ENCODE data around the gene CEP112. TPM values are rescaled to one million over a fixed set of nuclear protein-coding genes. Genes with fewer than 3 reads are reported as not detected.

The CEP112 gene
- total RNA-seq, 1 donor from 2014 or later, result 9.5 TPM

DNA sequence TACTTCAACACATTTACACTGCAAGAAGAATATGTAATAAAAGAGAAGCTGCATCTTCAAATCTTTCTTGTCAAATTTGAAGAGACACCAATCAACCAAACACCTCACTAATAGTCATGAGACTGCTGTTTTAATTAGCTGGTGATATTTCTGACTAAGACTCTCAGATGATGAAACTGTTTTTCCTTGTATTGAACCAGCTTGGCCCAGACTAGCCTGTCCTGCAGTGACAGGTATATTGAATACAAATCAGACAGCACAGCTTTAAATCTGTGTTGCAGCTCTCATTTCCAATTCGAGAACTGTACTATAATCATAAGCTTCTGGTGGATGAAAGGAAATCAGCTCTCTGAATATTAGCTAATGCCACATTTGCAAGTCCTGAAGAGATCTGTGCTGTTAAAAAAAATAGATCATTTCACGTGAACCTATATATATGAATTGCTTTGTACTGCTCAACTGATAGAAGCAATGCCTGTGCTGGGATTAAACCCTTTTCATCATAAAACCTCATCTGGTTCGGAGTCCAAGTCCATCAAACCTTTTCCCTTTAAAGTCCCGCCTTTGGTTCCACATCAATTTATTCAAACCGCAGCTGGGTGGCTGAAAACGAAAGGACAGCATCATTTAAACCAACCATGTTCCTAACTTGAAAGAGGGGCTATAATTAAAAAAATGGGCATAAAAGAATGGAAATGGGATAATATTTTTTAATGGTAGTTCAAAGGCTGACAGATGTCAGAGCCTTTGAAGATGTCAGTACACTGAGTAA, 306.2 kb downstream of the CEP112 start:
- H3K9me3 Mint-ChIP-seq (ENCODE audit: unreplicated experiment), result no peaks in the 10 kb centered on the region
- no peaks in the 10 kb centered on the region for H3K27me3 Mint-ChIP-seq (ENCODE audit: unreplicated experiment)
- TF ChIP-seq, protein P1, sequence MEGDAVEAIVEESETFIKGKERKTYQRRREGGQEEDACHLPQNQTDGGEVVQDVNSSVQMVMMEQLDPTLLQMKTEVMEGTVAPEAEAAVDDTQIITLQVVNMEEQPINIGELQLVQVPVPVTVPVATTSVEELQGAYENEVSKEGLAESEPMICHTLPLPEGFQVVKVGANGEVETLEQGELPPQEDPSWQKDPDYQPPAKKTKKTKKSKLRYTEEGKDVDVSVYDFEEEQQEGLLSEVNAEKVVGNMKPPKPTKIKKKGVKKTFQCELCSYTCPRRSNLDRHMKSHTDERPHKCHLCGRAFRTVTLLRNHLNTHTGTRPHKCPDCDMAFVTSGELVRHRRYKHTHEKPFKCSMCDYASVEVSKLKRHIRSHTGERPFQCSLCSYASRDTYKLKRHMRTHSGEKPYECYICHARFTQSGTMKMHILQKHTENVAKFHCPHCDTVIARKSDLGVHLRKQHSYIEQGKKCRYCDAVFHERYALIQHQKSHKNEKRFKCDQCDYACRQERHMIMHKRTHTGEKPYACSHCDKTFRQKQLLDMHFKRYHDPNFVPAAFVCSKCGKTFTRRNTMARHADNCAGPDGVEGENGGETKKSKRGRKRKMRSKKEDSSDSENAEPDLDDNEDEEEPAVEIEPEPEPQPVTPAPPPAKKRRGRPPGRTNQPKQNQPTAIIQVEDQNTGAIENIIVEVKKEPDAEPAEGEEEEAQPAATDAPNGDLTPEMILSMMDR (IDR thresholded peaks at IDR 0.05), result no peak
- H3K4me1 Mint-ChIP-seq (ENCODE audit: unreplicated experiment), result peaks cover 8% of the 10 kb centered on the region
- DNase-seq (ENCODE audit: extremely low spot score, unreplicated experiment), result no peak
- no peaks in the 10 kb centered on the region for H3K36me3 Mint-ChIP-seq (ENCODE audit: unreplicated experiment)
- no peak overlapping the region for H3K4me3 Mint-ChIP-seq (ENCODE audit: unreplicated experiment)
- no peak overlapping the region for H3K27ac Mint-ChIP-seq (ENCODE audit: unreplicated experiment)

DNA sequence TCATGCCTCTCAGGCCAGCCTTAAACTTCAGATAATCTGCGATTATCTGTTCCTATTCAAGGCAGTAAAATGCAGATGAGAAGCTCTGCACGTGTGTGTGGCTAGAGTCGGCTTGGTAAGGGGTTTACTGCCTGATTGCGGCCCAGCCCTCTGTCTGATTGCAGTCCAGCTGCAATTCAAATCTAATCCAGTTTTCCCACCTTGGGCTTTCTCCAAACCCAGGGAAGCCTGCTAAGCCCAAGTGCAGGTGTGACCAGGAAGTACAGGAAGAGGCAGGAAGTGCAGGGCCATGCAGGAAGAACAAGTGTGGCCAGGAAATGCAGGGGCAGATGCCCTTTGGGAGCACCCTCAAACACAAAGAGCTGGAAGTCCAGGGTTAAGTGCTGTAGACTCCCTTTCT, 314.9 kb downstream of the CEP112 start:
- H3K36me3 Mint-ChIP-seq (ENCODE audit: unreplicated experiment), result peaks cover 4% of the 10 kb centered on the region
- peaks cover 3% of the 10 kb centered on the region for H3K9me3 Mint-ChIP-seq (ENCODE audit: unreplicated experiment)
- H3K27me3 Mint-ChIP-seq (ENCODE audit: unreplicated experiment), result no peaks in the 10 kb centered on the region
- DNase-seq (ENCODE audit: extremely low spot score, unreplicated experiment), result no peak
- H3K4me1 Mint-ChIP-seq (ENCODE audit: unreplicated experiment), result peaks cover 4% of the 10 kb centered on the region
- TF ChIP-seq, protein P1 (IDR thresholded peaks at IDR 0.05), result no peak
- no peak overlapping the region for H3K27ac Mint-ChIP-seq (ENCODE audit: unreplicated experiment)
- no peak overlapping the region for H3K4me3 Mint-ChIP-seq (ENCODE audit: unreplicated experiment)

DNA sequence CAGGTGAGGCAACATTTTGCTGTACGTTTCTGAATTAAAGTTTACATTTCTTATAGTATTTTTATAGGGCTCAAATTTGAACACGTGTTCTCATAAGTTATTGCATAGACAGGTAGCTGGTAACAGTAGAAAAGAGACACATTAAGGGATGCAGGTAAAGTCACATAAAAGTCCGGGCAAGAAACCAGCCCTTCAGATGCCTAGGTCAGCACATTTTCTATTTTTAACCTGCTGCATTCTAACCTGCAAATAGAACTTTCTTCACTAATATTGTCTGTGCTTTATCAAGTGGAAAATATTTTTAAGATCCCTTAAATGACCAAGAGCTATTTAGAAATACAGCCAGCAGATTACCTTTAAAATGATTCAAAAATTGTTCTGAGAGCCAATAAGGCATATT, 323.1 kb downstream of the CEP112 start:
- Mint-ChIP-seq H3K36me3 (ENCODE audit: unreplicated experiment) (no peaks in the 10 kb centered on the region), H3K27ac (ENCODE audit: unreplicated experiment) (no peak overlapping the region), H3K4me3 (ENCODE audit: unreplicated experiment) (no peak overlapping the region), H3K4me1 (ENCODE audit: unreplicated experiment) (no peaks in the 10 kb centered on the region), H3K9me3 (ENCODE audit: unreplicated experiment) (no peaks in the 10 kb centered on the region), H3K27me3 (ENCODE audit: unreplicated experiment) (no peaks in the 10 kb centered on the region)
- TF ChIP-seq, protein P1 (IDR thresholded peaks at IDR 0.05), result no peak
- DNase-seq (ENCODE audit: extremely low spot score, unreplicated experiment), result no peak

DNA sequence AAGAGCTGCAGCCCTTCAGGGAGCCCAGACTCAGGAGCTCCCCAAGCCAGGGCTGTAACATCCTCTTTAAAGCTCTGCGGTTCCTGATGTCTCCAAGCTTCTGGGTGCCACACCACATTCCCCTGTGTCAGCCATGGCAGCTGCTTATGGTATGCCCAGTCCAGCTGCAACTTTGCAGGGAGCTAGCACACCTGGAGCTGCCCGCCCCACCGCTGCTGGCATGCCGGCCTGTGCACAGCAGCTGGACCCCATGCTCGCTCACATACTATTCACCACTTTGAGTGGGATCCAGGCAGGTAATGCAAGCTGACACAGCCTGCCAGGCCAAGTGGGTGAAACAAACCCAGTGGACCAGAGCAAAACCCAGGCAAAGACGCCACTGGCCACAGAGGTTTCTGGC, 324.9 kb downstream of the CEP112 start:
- H3K4me1 Mint-ChIP-seq (ENCODE audit: unreplicated experiment), result no peaks in the 10 kb centered on the region

DNA sequence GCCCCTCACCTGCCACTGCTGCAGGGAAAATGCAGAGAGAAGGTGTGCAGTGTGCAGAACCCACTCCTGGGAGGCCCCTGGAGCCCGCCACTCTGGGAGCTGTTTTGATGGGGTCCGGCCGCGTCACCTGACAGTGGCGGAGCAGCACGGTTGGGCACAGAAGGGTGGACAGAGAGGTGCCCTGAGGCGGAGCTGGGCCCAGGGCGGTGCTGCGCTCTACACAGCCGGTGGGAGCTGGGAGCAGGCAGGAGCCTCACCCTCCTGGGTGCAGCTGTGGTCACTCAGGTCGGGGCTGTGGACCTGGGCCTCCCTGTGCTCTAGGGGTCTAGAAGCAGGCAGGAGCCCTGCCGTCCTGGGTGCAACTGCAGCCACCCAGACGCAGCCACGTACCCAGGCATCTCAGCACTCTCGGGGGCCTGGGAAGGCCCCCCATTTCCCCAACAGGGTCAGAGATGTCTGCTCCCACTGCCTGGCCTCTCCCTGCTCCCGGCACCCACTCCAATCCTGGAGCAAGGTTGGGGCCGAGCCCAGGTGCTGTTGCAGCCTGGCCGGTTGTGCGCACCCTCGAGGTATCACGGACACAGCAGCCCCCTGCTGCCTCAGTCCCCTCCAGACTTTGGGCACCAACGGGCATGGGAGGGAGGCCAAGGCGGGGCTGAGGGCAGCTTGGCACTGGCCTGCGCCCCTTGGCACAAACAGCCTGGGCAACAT, 326.1 kb downstream of the CEP112 start:
- no peak overlapping the region for H3K4me3 Mint-ChIP-seq (ENCODE audit: unreplicated experiment)
- no peaks in the 10 kb centered on the region for H3K27me3 Mint-ChIP-seq (ENCODE audit: unreplicated experiment)
- H3K36me3 Mint-ChIP-seq (ENCODE audit: unreplicated experiment), result no peaks in the 10 kb centered on the region
- H3K27ac Mint-ChIP-seq (ENCODE audit: unreplicated experiment), result no peak overlapping the region
- H3K4me1 Mint-ChIP-seq (ENCODE audit: unreplicated experiment), result no peaks in the 10 kb centered on the region
- no peaks in the 10 kb centered on the region for H3K9me3 Mint-ChIP-seq (ENCODE audit: unreplicated experiment)
- TF ChIP-seq, protein P1 (IDR thresholded peaks at IDR 0.05), result no peak
- DNase-seq (ENCODE audit: extremely low spot score, unreplicated experiment), result no peak

More for the DNA sequence above, 324.9 kb downstream of the CEP112 start:
- Mint-ChIP-seq H3K4me3 (ENCODE audit: unreplicated experiment) (no peak overlapping the region), H3K27me3 (ENCODE audit: unreplicated experiment) (no peaks in the 10 kb centered on the region), H3K36me3 (ENCODE audit: unreplicated experiment) (no peaks in the 10 kb centered on the region), H3K27ac (ENCODE audit: unreplicated experiment) (no peak overlapping the region), H3K9me3 (ENCODE audit: unreplicated experiment) (no peaks in the 10 kb centered on the region)
- no peak for DNase-seq (ENCODE audit: extremely low spot score, unreplicated experiment)
- TF ChIP-seq, protein P1 (IDR thresholded peaks at IDR 0.05), result no peak

Data from osteocyte (in vitro differentiated cells).